Lower leg skin (tissue), 4 donors: ENCODE results near the gene GAL3ST1. TPM values are rescaled to one million over a fixed set of nuclear protein-coding genes. Genes with fewer than 3 reads are reported as not detected.

Experiments
- DNase-seq, 2 donors: peaks; one replicate each; pipeline ENCODE4 v3.0.0-alpha.2; 2019; ENCODE audit warnings: low spot score in 2 of 2
- H3K4me3 ChIP-seq: fragments of 200-600 bp; sonication (generic); 2 replicates; pipeline ENCODE4 v1.5.1; 2017; ENCODE audit warnings: mild to moderate bottlenecking, low read depth; ENCODE audit not compliant: poor library complexity, severe bottlenecking
- POLR2A ChIP-seq, 2 donors: fragments of 450-650 bp; IDR thresholded peaks; one replicate each; pipeline ENCODE4 v1.6.1; 2016 to 2017; ENCODE audit warnings: antibody characterized with exemption in 2 of 2, mild to moderate bottlenecking in 1 of 2, moderate library complexity in 1 of 2
- WGBS, 2 donors: methylation state at CpG; one replicate each; pipeline ENCODE4 v1.1.5; 2018; 5-methylcytosine and 5-hydroxymethylcytosine counted together
- intact Hi-C: fragments of 100-400 bp; cut with DNase I; formaldehyde crosslinking; loops from one replicate; pipeline ENCODE4 v1.15.0; 2023; ENCODE audit warnings: low total_unique reads
- total RNA-seq, 4 donors: library from RNA; depleted of rRNA; stranded (reverse); fragments of >200 nt; gene quantifications; one replicate each; pipeline ENCODE4 v1.1.0, GENCODE V29; 2016
- TF ChIP-seq, protein P1 (sequence below), 3 donors: fragments of 450-650 bp; IDR thresholded peaks; one replicate each; pipeline ENCODE4 v1.5.1; 2016; ENCODE audit warnings: antibody characterized with exemption in 3 of 3, mild to moderate bottlenecking in 3 of 3, moderate library complexity in 2 of 3

GAL3ST1 gene
- total RNA-seq, 4 donors from 2014 or later: 0.61 to 6.4 (median 1.9) TPM

DNA sequence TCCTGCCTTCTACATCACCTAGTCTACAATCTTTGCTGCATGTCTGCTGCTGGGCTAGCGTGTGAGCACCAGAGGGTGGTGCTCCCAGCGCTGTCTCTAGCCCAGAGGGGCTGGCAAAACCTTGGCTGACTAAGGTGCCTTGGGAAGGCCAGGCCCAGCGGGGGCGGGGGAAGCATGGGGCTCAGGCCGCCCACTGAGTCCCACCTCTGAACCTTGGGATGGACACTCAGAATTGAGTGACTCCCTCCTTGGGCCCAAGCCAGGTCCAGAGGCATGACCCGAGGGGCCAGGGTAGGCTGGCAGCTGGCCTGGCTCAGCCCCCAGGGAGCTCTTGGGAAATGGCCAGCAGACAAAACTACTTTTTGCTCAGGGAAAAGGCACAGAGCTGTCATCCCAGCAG lies 7.6 kb upstream of the GAL3ST1 start:
- intact Hi-C loops: no loop called here
- no peak for DNase-seq
- WGBS, 2 donors: 79 to 91% methylated on average over 6 of the region's 6 CpGs
- no peak overlapping the region for H3K4me3 ChIP-seq
- TF ChIP-seq, protein P1, sequence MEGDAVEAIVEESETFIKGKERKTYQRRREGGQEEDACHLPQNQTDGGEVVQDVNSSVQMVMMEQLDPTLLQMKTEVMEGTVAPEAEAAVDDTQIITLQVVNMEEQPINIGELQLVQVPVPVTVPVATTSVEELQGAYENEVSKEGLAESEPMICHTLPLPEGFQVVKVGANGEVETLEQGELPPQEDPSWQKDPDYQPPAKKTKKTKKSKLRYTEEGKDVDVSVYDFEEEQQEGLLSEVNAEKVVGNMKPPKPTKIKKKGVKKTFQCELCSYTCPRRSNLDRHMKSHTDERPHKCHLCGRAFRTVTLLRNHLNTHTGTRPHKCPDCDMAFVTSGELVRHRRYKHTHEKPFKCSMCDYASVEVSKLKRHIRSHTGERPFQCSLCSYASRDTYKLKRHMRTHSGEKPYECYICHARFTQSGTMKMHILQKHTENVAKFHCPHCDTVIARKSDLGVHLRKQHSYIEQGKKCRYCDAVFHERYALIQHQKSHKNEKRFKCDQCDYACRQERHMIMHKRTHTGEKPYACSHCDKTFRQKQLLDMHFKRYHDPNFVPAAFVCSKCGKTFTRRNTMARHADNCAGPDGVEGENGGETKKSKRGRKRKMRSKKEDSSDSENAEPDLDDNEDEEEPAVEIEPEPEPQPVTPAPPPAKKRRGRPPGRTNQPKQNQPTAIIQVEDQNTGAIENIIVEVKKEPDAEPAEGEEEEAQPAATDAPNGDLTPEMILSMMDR (IDR thresholded peaks at IDR 0.05): no peak
- no peak for TF ChIP-seq POLR2A (IDR thresholded peaks at IDR 0.05)

DNA sequence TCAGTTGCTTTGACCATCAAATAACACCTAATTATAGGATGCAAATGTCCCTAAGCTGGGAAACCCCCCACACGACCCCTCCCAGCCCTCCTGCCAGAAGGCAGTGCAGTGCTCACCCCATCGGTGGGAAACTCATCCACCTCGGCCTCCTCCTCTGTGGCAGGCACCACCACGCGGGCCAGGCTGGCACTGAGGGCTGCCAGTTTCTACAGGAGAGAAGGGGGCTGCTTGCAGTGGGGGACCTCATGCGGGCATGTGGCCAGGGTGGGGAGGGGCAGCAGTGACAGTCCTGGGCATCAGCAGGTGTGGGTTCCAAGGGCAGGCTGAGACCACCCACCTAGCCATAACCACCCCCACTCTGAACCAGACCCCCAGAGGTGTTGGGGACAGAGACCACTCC lies 6.4 kb upstream of the GAL3ST1 start:
- H3K4me3 ChIP-seq: no peak overlapping the region
- DNase-seq: no peak
- WGBS, 2 donors: 77 to 82% methylated on average over 6 of the region's 6 CpGs
- TF ChIP-seq POLR2A (IDR thresholded peaks at IDR 0.05): no peak
- TF ChIP-seq, protein P1 (IDR thresholded peaks at IDR 0.05): no peak
- intact Hi-C loops: no loop called here

DNA sequence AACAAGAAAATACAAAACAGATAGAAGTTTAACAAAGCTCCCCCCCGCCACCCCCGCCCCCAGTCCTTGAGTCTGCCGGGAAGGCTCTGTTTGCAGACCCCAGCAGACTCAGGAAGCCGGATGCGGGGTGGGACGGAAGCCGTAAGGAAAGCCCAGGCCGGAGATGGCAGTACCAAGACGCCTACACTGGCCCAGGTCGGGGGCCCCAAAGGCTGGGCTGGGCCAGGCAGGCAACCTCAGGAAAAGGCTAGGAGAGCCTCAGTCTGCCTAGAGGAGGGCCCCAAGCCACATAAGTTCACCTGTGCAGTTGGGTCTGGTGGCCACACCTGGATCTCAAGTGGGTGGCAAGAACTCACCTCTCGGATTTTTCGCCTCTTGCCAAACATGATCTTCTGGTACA lies 4.0 kb upstream of the GAL3ST1 start:
- WGBS, 2 donors: 88 to 89% methylated on average over 12 of the region's 12 CpGs
- no peak for DNase-seq

DNA sequence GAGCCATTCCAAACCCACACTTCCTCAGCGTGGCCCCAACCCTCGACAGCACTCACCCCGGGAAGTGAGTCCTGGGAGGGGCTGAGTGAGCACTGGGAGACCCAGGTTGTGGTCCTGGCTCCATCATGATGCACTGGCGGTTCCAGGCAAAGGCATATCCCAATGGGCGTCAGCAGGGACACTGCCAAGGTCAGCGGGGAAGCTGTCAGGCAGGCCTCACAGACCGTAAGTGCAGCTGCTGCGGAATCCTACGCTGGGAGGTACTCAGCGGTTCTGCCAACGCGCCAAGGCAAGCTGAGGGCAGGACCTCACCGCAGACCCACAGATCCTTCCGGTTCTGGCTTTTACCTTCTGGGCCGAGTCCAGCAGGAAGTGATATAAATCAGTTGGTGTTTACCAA lies 1.4 kb upstream of the GAL3ST1 start:
- H3K4me3 ChIP-seq: no peak overlapping the region
- no peak for DNase-seq
- intact Hi-C loops: no loop called here
- 48 to 61% methylated on average over 10 to 15 of the region's 15 CpGs for WGBS, 2 donors
- TF ChIP-seq, protein P1 (IDR thresholded peaks at IDR 0.05): no peak
- no peak for TF ChIP-seq POLR2A (IDR thresholded peaks at IDR 0.05)

More for the DNA sequence above, 4.0 kb upstream of the GAL3ST1 start:
- no peak overlapping the region for H3K4me3 ChIP-seq
- no peak for TF ChIP-seq POLR2A (IDR thresholded peaks at IDR 0.05)
- TF ChIP-seq, protein P1 (IDR thresholded peaks at IDR 0.05): no peak
- intact Hi-C loops: no loop called here

DNA sequence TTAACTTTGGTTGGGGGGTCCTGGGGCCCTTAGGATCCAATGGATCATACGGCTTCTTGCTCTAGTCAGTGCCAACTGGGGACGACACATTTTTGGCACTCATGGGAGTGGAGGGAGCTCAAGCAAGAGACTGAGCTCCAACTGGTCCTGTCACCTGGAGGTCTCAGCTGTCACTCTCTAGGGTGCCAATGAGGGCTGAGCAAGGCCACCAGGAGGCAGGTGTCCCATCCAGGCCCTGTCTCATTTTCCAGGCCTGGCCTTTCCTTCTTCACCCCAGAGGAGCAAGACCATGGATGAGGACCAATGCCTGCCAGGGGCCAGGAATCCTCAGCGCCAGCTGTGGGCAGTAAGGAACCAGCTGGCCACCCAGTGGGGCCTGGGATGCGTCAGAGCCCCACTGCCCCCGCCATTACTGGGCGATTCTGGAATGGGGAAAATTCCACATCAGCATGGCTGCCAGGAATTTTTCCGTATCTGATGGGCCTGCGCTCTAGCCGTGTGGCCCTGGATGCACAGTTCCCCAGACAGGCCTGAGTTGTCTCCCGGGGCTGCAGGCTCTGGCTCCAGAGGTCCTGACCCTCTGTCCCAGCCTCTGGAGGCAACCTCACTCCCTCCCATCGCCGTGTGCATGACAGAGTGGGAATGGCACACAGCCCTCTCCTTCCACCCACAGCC lies 669 bp upstream of the GAL3ST1 start:
- no peak for TF ChIP-seq POLR2A (IDR thresholded peaks at IDR 0.05)
- TF ChIP-seq, protein P1 (IDR thresholded peaks at IDR 0.05): no peak
- no peak for DNase-seq
- no peak overlapping the region for H3K4me3 ChIP-seq
- intact Hi-C loops: no loop called here
- WGBS, 2 donors: 48 to 69% methylated on average over 10 to 12 of the region's 12 CpGs

DNA sequence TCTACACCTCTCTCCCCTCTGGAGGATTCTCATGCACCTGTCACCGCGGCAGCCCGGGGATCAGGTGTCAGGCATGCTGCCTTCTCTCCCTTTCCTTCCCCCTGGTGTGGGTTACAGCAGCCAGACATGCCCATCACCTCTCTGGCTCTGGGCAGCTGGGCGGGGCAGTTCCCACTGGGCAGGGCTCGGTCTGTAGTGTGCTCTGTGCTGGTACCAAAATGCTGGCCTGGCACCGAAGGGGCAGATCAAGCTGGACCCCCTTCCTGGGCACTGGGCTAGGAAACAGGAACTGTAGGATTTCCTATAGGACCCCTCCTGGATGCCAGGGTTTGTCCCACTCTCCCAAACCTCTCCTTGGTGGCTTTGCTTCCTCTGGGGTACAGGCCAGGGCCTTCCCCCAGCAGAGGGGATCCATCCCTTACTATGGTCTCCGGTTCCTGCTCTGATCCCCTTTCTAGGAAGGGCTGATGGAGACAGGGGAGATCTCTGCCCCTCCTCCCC lies 821 bp downstream of the GAL3ST1 start:
- DNase-seq: no peak
- no peak overlapping the region for H3K4me3 ChIP-seq
- no peak for TF ChIP-seq POLR2A (IDR thresholded peaks at IDR 0.05)
- TF ChIP-seq, protein P1 (IDR thresholded peaks at IDR 0.05): no peak
- 39 to 45% methylated on average over 7 of the region's 7 CpGs for WGBS, 2 donors
- intact Hi-C loops: no loop called here
